SK-N-SH (cell line): ENCODE results near the gene TTYH3. TPM values are rescaled to one million over a fixed set of nuclear protein-coding genes. Genes with fewer than 3 reads are reported as not detected.

Experiments
- CTCF ChIA-PET: fragments of 300-600, 350-600 bp; formaldehyde crosslinking; extraction: SDS; loops from one replicate; lab custom pipeline; 2021; lab: Yijun Ruan, JAX
- POLR2A ChIA-PET: fragments of 350-600 bp; sonication (Branson Sonifier 250); formaldehyde crosslinking; extraction: SDS; loops from one replicate; lab custom pipeline; 2020; ENCODE audit warnings: antibody characterized with exemption, inconsistent platforms; lab: Yijun Ruan, JAX
- DNase-seq: peaks from one replicate; pipeline ENCODE4 v3.0.0; 2012
- H2AFZ ChIP-seq: fragments of 200-600 bp; sonication (generic); 2 replicates; pipeline ENCODE4 v1.8.1; 2016; ENCODE audit warnings: antibody characterized with exemption, mild to moderate bottlenecking, low read depth
- H3F3A ChIP-seq: fragments of 200-600 bp; sonication (generic); replicated peaks from 2 replicates; pipeline ENCODE3; 2016; ENCODE audit warnings: antibody characterized with exemption, mild to moderate bottlenecking; ENCODE audit not compliant: insufficient read depth
- H3K27ac ChIP-seq, 2 experiments: fragments of 200-500 bp in 1 of 2; fragments of 200-600 bp in 1 of 2; sonication (Bioruptor generic) in 1 of 2; sonication (generic), shearing (Covaris generic) in 1 of 2; 2 replicates each; pipeline versions ENCODE4 v1.5.1 to v1.6.1; 2014 to 2016; ENCODE audit warnings: low read depth in 2 of 2, inconsistent platforms in 1 of 2, low read length in 1 of 2, mild to moderate bottlenecking in 1 of 2, mixed read lengths in 1 of 2
- H3K27me3 ChIP-seq: fragments of 200-600 bp; sonication (generic), shearing (Covaris generic); 2 replicates; pipeline ENCODE4 v1.6.1; 2016; ENCODE audit warnings: mixed run types; ENCODE audit not compliant: insufficient read depth
- H3K36me3 ChIP-seq, 2 experiments: fragments of 200-500 bp in 1 of 2; fragments of 200-600 bp in 1 of 2; sonication (Bioruptor generic) in 1 of 2; sonication (generic) in 1 of 2; replicated peaks in 1 of 2; 2 replicates each; pipeline versions ENCODE3 to v1.5.1; 2014 to 2016; ENCODE audit warnings: low read length in 1 of 2, mild to moderate bottlenecking in 1 of 2; ENCODE audit not compliant: insufficient read depth in 2 of 2, control insufficient read depth in 1 of 2
- H3K4me1 ChIP-seq, 2 experiments: fragments of 200-500 bp in 1 of 2; fragments of 200-600 bp in 1 of 2; sonication (Bioruptor generic) in 1 of 2; sonication (generic), shearing (Covaris generic) in 1 of 2; 2 replicates each; pipeline versions ENCODE4 v1.5.1 to v1.6.1; 2014 to 2016; ENCODE audit warnings: low read depth in 1 of 2, low read length in 1 of 2, mixed run types in 1 of 2; ENCODE audit not compliant: insufficient read depth in 2 of 2, control insufficient read depth in 1 of 2
- H3K4me2 ChIP-seq: fragments of 200-600 bp; sonication (generic), shearing (Covaris generic); 2 replicates; pipeline ENCODE4 v1.6.1; 2017; ENCODE audit warnings: mixed run types
- H3K4me3 ChIP-seq, 2 experiments: fragments of 200-500 bp in 1 of 2; fragments of 200-600 bp in 1 of 2; sonication (Bioruptor generic) in 1 of 2; sonication (generic), shearing (Covaris generic) in 1 of 2; 2 replicates each; pipeline versions ENCODE4 v1.5.1 to v1.8.1; 2014 to 2016; ENCODE audit warnings: low read depth in 2 of 2, inconsistent platforms in 1 of 2, low read length in 1 of 2, mild to moderate bottlenecking in 1 of 2, mixed read lengths in 1 of 2, moderate library complexity in 1 of 2
- H3K79me2 ChIP-seq: fragments of 200-600 bp; sonication (generic); 2 replicates; pipeline ENCODE4 v1.8.1; 2017; ENCODE audit warnings: mild to moderate bottlenecking; ENCODE audit not compliant: insufficient read depth
- H3K9ac ChIP-seq: fragments of 200-600 bp; sonication (generic); 2 replicates; pipeline ENCODE4 v1.6.1; 2017; ENCODE audit warnings: mixed run types
- H3K9me2 ChIP-seq: fragments of 200-600 bp; sonication (generic); 2 replicates; pipeline ENCODE4 v1.6.1; 2017; ENCODE audit warnings: mixed run types
- H3K9me3 ChIP-seq: fragments of 200-600 bp; sonication (generic); 2 replicates; pipeline ENCODE4 v1.6.1; 2017; ENCODE audit warnings: mixed run types, mild to moderate bottlenecking, moderate library complexity
- H4K20me1 ChIP-seq: fragments of 200-600 bp; sonication (generic); 2 replicates; pipeline ENCODE4 v1.6.1; 2017; ENCODE audit warnings: mild to moderate bottlenecking, mixed run types; ENCODE audit not compliant: insufficient read depth
- GABPA ChIP-seq: IDR thresholded peaks from 2 replicates; pipeline ENCODE4 v1.4.0; 2012; ENCODE audit warnings: low read depth, mild to moderate bottlenecking
- MXI1 ChIP-seq: IDR thresholded peaks from 2 replicates; pipeline ENCODE4 v1.6.1; 2012; ENCODE audit warnings: mild to moderate bottlenecking, low read depth, low read length, improper control_type of control experiment
- RCOR1 ChIP-seq: fragments of 150-350 bp; IDR thresholded peaks from 2 replicates; pipeline ENCODE4 v1.6.1; 2017; ENCODE audit warnings: antibody characterized with exemption, low read length
- RFX5 ChIP-seq: IDR thresholded peaks from 2 replicates; pipeline ENCODE4 v1.6.1; 2012; ENCODE audit warnings: mild to moderate bottlenecking, improper control_type of control experiment, low read length
- SMC3 ChIP-seq: IDR thresholded peaks from 2 replicates; pipeline ENCODE4 v1.6.1; 2012; ENCODE audit warnings: low read depth, low read length, improper control_type of control experiment
- TCF12 ChIP-seq: IDR thresholded peaks from 2 replicates; pipeline ENCODE4 v1.4.0; 2012
- USF1 ChIP-seq: IDR thresholded peaks from 2 replicates; pipeline ENCODE4 v1.4.0; 2012; ENCODE audit warnings: low read depth, borderline replicate concordance
- ZBTB33 ChIP-seq: IDR thresholded peaks from 2 replicates; pipeline ENCODE4 v1.4.0; 2012; ENCODE audit warnings: low read depth, borderline replicate concordance
- WGBS: methylation state at CpG from one replicate; pipeline ENCODE4 v1.1.6; 2017; ENCODE audit warnings: low lambda C conversion rate; 5-methylcytosine and 5-hydroxymethylcytosine counted together
- polyA plus RNA-seq, 3 experiments: library from polyadenylated mRNA; depleted of rRNA; stranded (reverse); fragments of >200 nt; gene quantifications; 2 replicates each; pipeline ENCODE4 v1.2.3, GENCODE V29; 2012
- TF ChIP-seq, protein P1 (sequence below): IDR thresholded peaks from 2 replicates; pipeline ENCODE4; 2012

The TTYH3 gene
- polyA plus RNA-seq, 1 of the 3 experiments (the other 2 are of a cell fraction), result 105 TPM

- H3K79me2 ChIP-seq, result no peaks in the 10 kb centered on the region
- WGBS, result 83% methylated on average over 26 of the region's 26 CpGs
- H3K4me1 ChIP-seq, result peaks cover 0 to 5% of the 10 kb centered on the region in 2 experiments; a peak in 1 of 4 replicates
- H3K9ac ChIP-seq, result no peak overlapping the region
- no peak overlapping the region for H3K27ac ChIP-seq
- DNase-seq, result peak; percentile 48
- peaks cover 3 to 5% of the 10 kb centered on the region in 2 experiments for H3K36me3 ChIP-seq
- H3K27me3 ChIP-seq, result no peaks in the 10 kb centered on the region
- H4K20me1 ChIP-seq, result no peaks in the 10 kb centered on the region
- TF ChIP-seq SMC3, result no peak
- TF ChIP-seq GABPA, result no peak
- no peaks in the 10 kb centered on the region for H3K9me3 ChIP-seq
- ChIA-PET POLR2A (interaction anchor here (1.3 kb wide), 1 partner anchor 24 kb away, joined by 4 read pairs; the partner anchor contains the start of gene TTYH3), CTCF (interaction anchor here (1.0 to 2.1 kb wide), 3 partner anchors 7 to 38 kb away, joined by 3 to 9 read pairs (median 7); no protein-coding TSS in a partner anchor)
- no peaks in the 10 kb centered on the region for H3K9me2 ChIP-seq
- no peaks in the 10 kb centered on the region for H3F3A ChIP-seq
- H3K4me3 ChIP-seq, result no peak overlapping the region
- H3K4me2 ChIP-seq, result no peak overlapping the region
- no peak overlapping the region for H2AFZ ChIP-seq
Measured at GRCh38 chr7:2607122-2607922, 24.5 kb upstream of the TTYH3 start.

DNA sequence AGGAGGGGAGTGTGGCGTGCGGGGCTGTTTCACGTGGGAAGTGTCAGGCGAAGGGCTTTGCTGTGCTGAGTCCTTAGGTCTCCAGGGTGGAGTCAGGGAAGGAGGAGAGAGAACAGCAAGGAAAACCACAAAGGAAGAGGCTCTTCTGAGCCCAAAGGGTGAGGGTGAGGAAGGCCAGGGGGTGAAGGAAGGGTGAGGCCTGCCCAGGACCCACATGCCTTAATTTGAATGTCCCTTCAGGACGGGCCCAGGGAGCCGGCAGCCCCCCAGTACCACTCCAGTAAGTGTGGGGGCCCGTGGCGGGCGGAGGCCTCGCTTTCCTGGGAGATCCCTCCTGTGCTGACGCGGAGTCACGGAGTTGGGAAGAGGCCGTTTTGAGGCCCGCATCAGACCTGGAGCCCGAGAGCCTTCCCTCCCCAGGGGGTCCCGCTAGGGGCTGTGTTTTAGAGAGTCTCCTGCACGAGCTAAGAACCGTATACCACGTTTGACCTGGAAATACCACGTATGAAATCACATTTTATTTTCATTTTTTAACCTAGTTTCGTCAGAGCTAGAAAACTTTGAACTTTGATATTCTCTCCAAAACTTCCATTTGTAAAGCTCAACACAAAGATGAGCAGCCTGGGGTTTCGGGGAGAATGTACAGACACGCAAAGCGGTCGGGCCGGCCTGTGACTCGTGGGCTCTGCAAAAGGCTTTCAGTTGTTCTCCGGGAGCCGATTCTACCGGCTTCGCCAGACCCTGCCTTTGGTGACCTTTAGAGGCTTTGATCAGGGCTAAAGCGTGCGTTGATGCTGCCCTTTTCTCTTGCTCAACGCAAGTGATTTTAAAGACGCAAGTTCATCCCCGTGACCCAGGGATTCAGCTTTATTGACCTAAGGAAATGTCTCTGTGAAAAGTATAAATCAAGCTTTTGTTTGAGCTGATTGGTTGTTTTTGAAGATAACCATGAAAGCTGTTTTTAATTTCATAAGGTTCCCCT is 23.6 kb upstream of the TTYH3 start:
- POLR2A ChIA-PET, result interaction anchor here (0.7 kb wide), 1 partner anchor 9 kb away, joined by 3 read pairs; no protein-coding TSS in a partner anchor
- CTCF ChIA-PET, result interaction anchor here (0.6 to 1.4 kb wide), 17 partner anchors 9 to 1293 kb away, joined by 3 to 9 read pairs (median 4); partner anchors contain the start of genes IQCE and TTYH3

More for the DNA sequence above, 23.6 kb upstream of the TTYH3 start:
- no peak for DNase-seq
- H4K20me1 ChIP-seq, result no peaks in the 10 kb centered on the region
- H3K27me3 ChIP-seq, result no peaks in the 10 kb centered on the region
- H3K27ac ChIP-seq, result no peak overlapping the region
- no peak overlapping the region for H2AFZ ChIP-seq
- no peaks in the 10 kb centered on the region for H3K9me2 ChIP-seq
- no peaks in the 10 kb centered on the region for H3F3A ChIP-seq
- H3K4me1 ChIP-seq, result peaks cover 0 to 12% of the 10 kb centered on the region in 2 experiments; a peak in 1 of 4 replicates
- H3K4me3 ChIP-seq, result no peak overlapping the region
- no peak overlapping the region for H3K9ac ChIP-seq
- no peak overlapping the region for H3K4me2 ChIP-seq
- no peaks in the 10 kb centered on the region for H3K79me2 ChIP-seq
- H3K36me3 ChIP-seq, result peaks cover 2 to 5% of the 10 kb centered on the region in 2 experiments
- H3K9me3 ChIP-seq, result no peaks in the 10 kb centered on the region
- TF ChIP-seq, protein P1, sequence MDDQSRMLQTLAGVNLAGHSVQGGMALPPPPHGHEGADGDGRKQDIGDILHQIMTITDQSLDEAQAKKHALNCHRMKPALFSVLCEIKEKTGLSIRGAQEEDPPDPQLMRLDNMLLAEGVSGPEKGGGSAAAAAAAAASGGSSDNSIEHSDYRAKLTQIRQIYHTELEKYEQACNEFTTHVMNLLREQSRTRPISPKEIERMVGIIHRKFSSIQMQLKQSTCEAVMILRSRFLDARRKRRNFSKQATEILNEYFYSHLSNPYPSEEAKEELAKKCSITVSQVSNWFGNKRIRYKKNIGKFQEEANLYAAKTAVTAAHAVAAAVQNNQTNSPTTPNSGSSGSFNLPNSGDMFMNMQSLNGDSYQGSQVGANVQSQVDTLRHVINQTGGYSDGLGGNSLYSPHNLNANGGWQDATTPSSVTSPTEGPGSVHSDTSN, result no peak
- TF ChIP-seq RFX5, result no peak
- no peak for TF ChIP-seq USF1
- no peak for TF ChIP-seq RCOR1
- TF ChIP-seq MXI1, result no peak
- no peak for TF ChIP-seq ZBTB33
- no peak for TF ChIP-seq TCF12
- no peak for TF ChIP-seq SMC3
- 94% methylated on average over 37 of the region's 37 CpGs for WGBS
